T-helper 2 cell treated with Interferon-gamma antibody and Interleukin-4, amounts not matched to agents 5 μg/mL and 100 μg/mL, for 36 hours (primary cell): ENCODE results near the gene DDA1.
"Not testable (repeated sequence)": the region's sequence is repeated elsewhere in the genome, so short reads cannot be mapped to it uniquely, and the experiment has no call there.

Experiments
- DNase-seq: peaks from one replicate; pipeline ENCODE4 v3.0.0; 2021; ENCODE audit warnings: low spot score
- H3K27ac Mint-ChIP-seq: one replicate; pipeline ENCODE4 v1.8.0; 2021; ENCODE audit warnings: mild to moderate bottlenecking, mixed read lengths
- H3K27me3 Mint-ChIP-seq: one replicate; pipeline ENCODE4 v1.8.0; 2021; ENCODE audit warnings: low read depth, mixed read lengths
- H3K36me3 Mint-ChIP-seq: one replicate; pipeline ENCODE4 v1.8.0; 2021; ENCODE audit warnings: low read depth, mixed read lengths
- H3K4me1 Mint-ChIP-seq: one replicate; pipeline ENCODE4 v1.8.0; 2021; ENCODE audit warnings: low read depth, mixed read lengths
- H3K4me3 Mint-ChIP-seq: one replicate; pipeline ENCODE4 v1.8.0; 2022; ENCODE audit warnings: mild to moderate bottlenecking, moderate library complexity, mixed read lengths
- H3K9me3 Mint-ChIP-seq: one replicate; pipeline ENCODE4 v1.8.0; 2021; ENCODE audit warnings: mixed read lengths

Gene DDA1

GRCh38 chr19:17309198-17309964 is at the start of gene DDA1:
Gene DDA1, plus strand, starts transcription at chr19:17309563. Its CDS starts 92 bp downstream, at chr19:17309655.
- H3K4me3 Mint-ChIP-seq = peak within 1 kb of the TSS; percentile 99
- DNase-seq = peak; percentile 99
- H3K4me1 Mint-ChIP-seq = peaks cover 33% of the 10 kb centered on the region
- no peaks in the 10 kb centered on the region for H3K27me3 Mint-ChIP-seq
- H3K36me3 Mint-ChIP-seq = peaks cover 10% of the 10 kb centered on the region
- H3K9me3 Mint-ChIP-seq = no peaks in the 10 kb centered on the region
- H3K27ac Mint-ChIP-seq = peak within 1 kb of the TSS; percentile 96

DNA sequence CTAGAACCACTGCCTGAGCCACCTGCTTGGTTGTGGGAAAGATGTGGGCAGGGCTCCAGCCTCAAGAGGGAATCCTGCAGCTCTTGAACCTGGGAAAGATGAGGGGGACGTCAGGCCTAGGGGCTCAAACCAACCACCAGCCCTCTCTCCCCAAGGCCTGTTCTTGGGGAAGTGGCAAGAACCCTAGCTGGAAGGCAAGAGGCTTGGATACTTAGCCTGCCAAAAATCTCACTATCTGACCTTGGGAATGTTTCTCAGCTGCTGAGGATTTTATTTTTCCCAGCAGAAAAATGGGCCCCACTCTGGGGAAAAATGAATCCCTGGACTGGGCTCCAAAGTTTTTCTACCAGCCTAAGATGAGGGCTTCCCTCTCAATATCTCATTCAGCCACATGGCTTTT is 49.4 kb upstream of the DDA1 start:
- H3K4me1 Mint-ChIP-seq = peaks cover 11% of the 10 kb centered on the region
- H3K9me3 Mint-ChIP-seq = no peaks in the 10 kb centered on the region
- DNase-seq = no peak
- H3K27ac Mint-ChIP-seq = no peak overlapping the region
- no peaks in the 10 kb centered on the region for H3K27me3 Mint-ChIP-seq
- no peak overlapping the region for H3K4me3 Mint-ChIP-seq
- no peaks in the 10 kb centered on the region for H3K36me3 Mint-ChIP-seq

DNA sequence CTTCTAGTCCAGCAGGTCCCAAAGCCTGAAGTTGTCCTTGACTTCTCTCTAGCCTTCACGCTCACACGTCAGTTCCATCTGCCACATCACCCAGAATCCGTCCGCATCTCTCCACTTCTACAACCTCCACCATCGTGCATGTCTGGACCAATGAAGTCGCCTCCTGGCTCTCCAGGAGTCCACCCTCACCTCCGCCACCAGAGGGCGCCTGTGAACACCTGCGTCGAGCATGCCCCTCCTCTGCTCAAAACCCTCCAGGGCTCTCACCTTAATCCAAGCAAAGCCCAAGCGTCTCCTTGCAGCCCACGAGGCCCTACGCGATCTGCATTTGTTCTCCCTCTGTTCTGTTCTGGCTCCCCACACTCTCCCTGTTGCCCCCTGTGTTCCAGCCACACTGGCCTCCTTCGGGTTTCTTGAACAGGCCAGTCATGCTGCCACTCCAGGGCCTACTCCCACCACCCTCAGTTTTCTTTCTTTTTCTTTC is 48.5 kb upstream of the DDA1 start:
- no peak overlapping the region for H3K4me3 Mint-ChIP-seq
- H3K27me3 Mint-ChIP-seq = no peaks in the 10 kb centered on the region
- no peaks in the 10 kb centered on the region for H3K9me3 Mint-ChIP-seq
- no peak overlapping the region for H3K27ac Mint-ChIP-seq
- peak; percentile 82 for DNase-seq
- H3K4me1 Mint-ChIP-seq = peaks cover 11% of the 10 kb centered on the region
- no peaks in the 10 kb centered on the region for H3K36me3 Mint-ChIP-seq

GRCh38 chr19:17262557-17262956 is 46.8 kb upstream of the DDA1 start:
- Mint-ChIP-seq H3K9me3 (no peaks in the 10 kb centered on the region), H3K36me3 (no peaks in the 10 kb centered on the region), H3K4me3 (no peak overlapping the region), H3K4me1 (peaks cover 18% of the 10 kb centered on the region), H3K27me3 (peaks cover 2% of the 10 kb centered on the region), H3K27ac (no peak overlapping the region)
- DNase-seq = no peak

- peaks cover 18% of the 10 kb centered on the region for H3K4me1 Mint-ChIP-seq
- H3K27me3 Mint-ChIP-seq = peaks cover 2% of the 10 kb centered on the region
- no peak for DNase-seq
- no peak overlapping the region for H3K4me3 Mint-ChIP-seq
- no peaks in the 10 kb centered on the region for H3K9me3 Mint-ChIP-seq
- H3K27ac Mint-ChIP-seq = peak overlapping the region; percentile 56
- peaks cover 2% of the 10 kb centered on the region for H3K36me3 Mint-ChIP-seq
These were observed 45.4 kb upstream of the DDA1 start for GRCh38 chr19:17263712-17264640.

DNA sequence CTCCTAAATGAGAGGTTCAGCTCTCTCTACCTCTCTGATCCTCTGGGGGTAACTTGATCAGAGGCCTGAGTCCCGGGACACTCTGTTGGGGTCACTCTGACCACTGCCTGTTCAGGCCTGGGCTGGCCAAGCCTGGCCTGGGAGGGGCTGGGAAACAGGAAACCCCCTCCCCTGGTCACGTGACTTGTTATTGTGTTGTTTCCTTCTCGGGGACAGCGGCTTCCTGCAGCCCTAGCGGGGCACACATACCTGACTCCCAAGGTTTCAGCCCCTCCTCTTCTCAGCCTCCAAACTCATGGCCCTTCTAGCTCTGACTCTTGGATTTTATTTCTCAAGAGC is 44.8 kb upstream of the DDA1 start, which contains the start of gene USHBP1:
USHBP1 (minus strand) TSS at position 105 of the 339 bp plus-strand sequence. CDS start 446 bp downstream, outside the sequence.
- H3K36me3 Mint-ChIP-seq = peaks cover 2% of the 10 kb centered on the region
- H3K27me3 Mint-ChIP-seq = peaks cover 2% of the 10 kb centered on the region
- H3K4me3 Mint-ChIP-seq = no peak within 1 kb of the TSS
- no peaks in the 10 kb centered on the region for H3K9me3 Mint-ChIP-seq
- H3K4me1 Mint-ChIP-seq = peaks cover 18% of the 10 kb centered on the region
- peak within 1 kb of the TSS; percentile 56 for H3K27ac Mint-ChIP-seq
- DNase-seq = no peak

DNA sequence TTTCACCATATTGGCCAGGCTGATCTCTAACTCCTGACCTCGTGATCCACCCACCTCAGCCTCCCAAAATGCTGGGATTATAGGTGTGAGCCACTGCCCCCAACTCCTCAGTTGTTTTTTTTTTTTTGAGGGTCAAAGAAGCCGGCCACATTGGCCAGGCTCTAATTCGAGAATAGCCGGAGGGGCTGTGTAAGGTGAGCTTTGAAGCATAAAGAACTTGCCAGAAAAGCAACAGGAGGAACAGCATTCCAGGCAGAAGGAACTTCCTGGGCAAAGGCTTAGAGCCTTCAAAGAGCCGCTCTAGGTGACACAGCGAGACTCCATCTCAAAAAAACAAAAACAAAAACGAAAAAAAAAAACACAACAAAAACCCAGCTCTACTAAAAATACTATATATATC is 43.3 kb upstream of the DDA1 start:
- Mint-ChIP-seq H3K4me3 (no peak overlapping the region), H3K27me3 (peaks cover 2% of the 10 kb centered on the region)

GRCh38 chr19:17266589-17266974 is 42.8 kb upstream of the DDA1 start:
- no peaks in the 10 kb centered on the region for H3K9me3 Mint-ChIP-seq
- peaks cover 2% of the 10 kb centered on the region for H3K27me3 Mint-ChIP-seq
- peak overlapping the region; percentile 90 for H3K4me3 Mint-ChIP-seq
- no peak for DNase-seq
- peaks cover 8% of the 10 kb centered on the region for H3K36me3 Mint-ChIP-seq
- peak overlapping the region; percentile 71 for H3K27ac Mint-ChIP-seq
- peaks cover 14% of the 10 kb centered on the region for H3K4me1 Mint-ChIP-seq

More for the DNA sequence above, 43.3 kb upstream of the DDA1 start:
- Mint-ChIP-seq H3K4me1 (peaks cover 14% of the 10 kb centered on the region), H3K36me3 (peaks cover 3% of the 10 kb centered on the region), H3K9me3 (no peaks in the 10 kb centered on the region), H3K27ac (no peak overlapping the region)
- DNase-seq = no peak

- H3K27ac Mint-ChIP-seq = peak within 1 kb of the TSS; percentile 71
- H3K9me3 Mint-ChIP-seq = no peaks in the 10 kb centered on the region
- H3K27me3 Mint-ChIP-seq = peaks cover 2% of the 10 kb centered on the region
- H3K4me3 Mint-ChIP-seq = peak within 1 kb of the TSS; percentile 90
- H3K4me1 Mint-ChIP-seq = peaks cover 14% of the 10 kb centered on the region
- peak; percentile 97 for DNase-seq
- peaks cover 8% of the 10 kb centered on the region for H3K36me3 Mint-ChIP-seq
These were observed 42.2 kb upstream of the DDA1 start, which contains the start of gene BABAM1 for GRCh38 chr19:17266975-17267788. Gene BABAM1, plus strand, starts transcription at chr19:17267443. Its CDS starts 1,364 bp downstream, at chr19:17268807.

DNA sequence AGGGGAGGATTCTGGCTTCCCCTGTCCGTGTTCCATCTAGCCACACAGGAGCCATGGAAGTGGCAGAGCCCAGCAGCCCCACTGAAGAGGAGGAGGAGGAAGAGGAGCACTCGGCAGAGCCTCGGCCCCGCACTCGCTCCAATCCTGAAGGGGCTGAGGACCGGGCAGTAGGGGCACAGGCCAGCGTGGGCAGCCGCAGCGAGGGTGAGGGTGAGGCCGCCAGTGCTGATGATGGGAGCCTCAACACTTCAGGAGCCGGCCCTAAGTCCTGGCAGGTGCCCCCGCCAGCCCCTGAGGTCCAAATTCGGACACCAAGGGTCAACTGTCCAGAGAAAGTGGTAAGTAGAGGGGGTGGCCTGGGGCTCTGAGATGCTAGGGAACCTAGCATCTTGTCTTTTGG is 40.6 kb upstream of the DDA1 start:
- Mint-ChIP-seq H3K36me3 (peaks cover 10% of the 10 kb centered on the region), H3K27ac (no peak overlapping the region), H3K27me3 (peaks cover 2% of the 10 kb centered on the region), H3K4me1 (peaks cover 14% of the 10 kb centered on the region), H3K4me3 (peak overlapping the region; percentile 90), H3K9me3 (no peaks in the 10 kb centered on the region)
- DNase-seq = no peak

- not testable (repeated sequence) for H3K4me3 Mint-ChIP-seq, H3K4me1 Mint-ChIP-seq, DNase-seq, H3K27me3 Mint-ChIP-seq, H3K27ac Mint-ChIP-seq, H3K9me3 Mint-ChIP-seq
- peaks cover 33% of the 10 kb centered on the region for H3K36me3 Mint-ChIP-seq
These were observed 34.5 kb upstream of the DDA1 start for GRCh38 chr19:17274892-17275291.

- H3K27me3 Mint-ChIP-seq = no peaks in the 10 kb centered on the region
- no peaks in the 10 kb centered on the region for H3K9me3 Mint-ChIP-seq
- H3K27ac Mint-ChIP-seq = no peak overlapping the region
- H3K4me3 Mint-ChIP-seq = no peak overlapping the region
- no peak for DNase-seq
- H3K4me1 Mint-ChIP-seq = no peaks in the 10 kb centered on the region
- H3K36me3 Mint-ChIP-seq = peaks cover 33% of the 10 kb centered on the region
These were observed 33.8 kb upstream of the DDA1 start for GRCh38 chr19:17275441-17276175.

DNA sequence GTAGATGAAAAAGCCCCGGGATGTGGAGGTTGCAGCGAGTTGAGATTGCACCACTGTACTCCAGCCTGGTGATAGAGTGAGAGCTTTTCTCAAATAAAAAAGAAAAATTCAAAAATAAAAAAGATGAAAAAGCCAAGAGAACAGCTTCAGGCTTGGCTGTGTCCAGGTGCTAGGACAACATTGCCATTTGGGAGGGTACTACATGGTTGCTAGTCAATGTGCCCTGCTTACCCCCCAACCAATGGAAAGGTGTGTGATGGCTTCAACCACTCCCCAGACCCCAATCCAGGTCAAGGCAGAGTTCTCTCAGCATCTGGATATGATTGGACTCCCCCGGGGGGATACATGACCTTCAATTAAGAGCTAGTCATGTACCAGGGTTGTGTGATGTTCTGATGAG is 29.9 kb upstream of the DDA1 start:
- Mint-ChIP-seq H3K36me3 (peaks cover 22% of the 10 kb centered on the region), H3K27me3 (no peaks in the 10 kb centered on the region), H3K9me3 (no peaks in the 10 kb centered on the region), H3K4me3 (no peak overlapping the region), H3K27ac (no peak overlapping the region), H3K4me1 (peaks cover 6% of the 10 kb centered on the region)
- no peak for DNase-seq
